ENCODE results near the gene PTGES2. TPM values are rescaled to one million over a fixed set of nuclear protein-coding genes. Genes with fewer than 3 reads are reported as not detected.

The PTGES2 gene
- total RNA-seq, 2 donors from 2014 or later, result 23.5 to 27.5 TPM

DNA sequence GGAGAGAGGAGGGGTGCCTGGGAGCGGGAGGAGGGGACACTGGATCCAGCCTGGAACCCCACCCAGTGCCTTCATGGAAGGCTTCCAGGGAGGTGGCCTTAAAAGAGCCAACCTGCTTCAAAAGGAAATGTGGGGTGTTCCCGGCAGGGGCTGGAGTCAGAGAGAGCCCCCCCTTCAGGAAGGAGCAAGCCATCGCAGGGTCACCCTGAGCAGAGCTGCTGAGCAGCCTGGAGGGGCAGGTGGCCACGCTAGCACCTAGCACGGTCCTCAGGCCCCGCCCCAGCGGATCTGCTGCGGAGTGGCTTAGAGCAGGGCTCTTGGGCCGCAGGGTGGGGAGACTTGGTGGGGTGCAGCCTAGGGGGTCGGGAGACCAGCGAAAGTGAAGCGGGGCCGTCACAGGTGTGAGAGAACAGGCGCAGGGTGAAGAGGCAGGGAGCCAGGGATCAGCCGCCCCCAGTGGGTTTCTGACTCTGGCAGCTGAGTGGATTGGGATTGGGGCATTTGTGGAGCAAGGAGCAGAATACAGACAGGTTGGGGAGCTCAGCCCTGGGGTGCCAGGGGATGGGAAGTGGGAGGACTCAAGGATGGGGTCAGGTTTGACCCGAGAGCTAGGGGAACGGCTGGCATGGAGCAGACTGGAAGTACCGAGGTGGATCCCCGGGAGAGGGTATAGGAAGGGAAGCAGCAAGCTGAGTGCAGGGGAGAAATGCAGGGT, 23.2 kb upstream of the PTGES2 start:
- H3K27ac Mint-ChIP-seq, result no peak overlapping the region
- DNase-seq, result peak; percentile 21 to 35
- H3K9me3 Mint-ChIP-seq, result no peaks in the 10 kb centered on the region
- H3K36me3 Mint-ChIP-seq (ENCODE audit: insufficient read depth in 2 of 2), result no peaks in the 10 kb centered on the region
- peaks cover 6% of the 10 kb centered on the region for H3K4me1 Mint-ChIP-seq (ENCODE audit: low read depth)
- no peaks in the 10 kb centered on the region for H3K27me3 Mint-ChIP-seq (ENCODE audit: low read depth)
- no peak overlapping the region for H3K4me3 Mint-ChIP-seq
- peak in 1 of 2 donors; percentile 58 for ATAC-seq (replicated peaks in 1 of 2)

DNA sequence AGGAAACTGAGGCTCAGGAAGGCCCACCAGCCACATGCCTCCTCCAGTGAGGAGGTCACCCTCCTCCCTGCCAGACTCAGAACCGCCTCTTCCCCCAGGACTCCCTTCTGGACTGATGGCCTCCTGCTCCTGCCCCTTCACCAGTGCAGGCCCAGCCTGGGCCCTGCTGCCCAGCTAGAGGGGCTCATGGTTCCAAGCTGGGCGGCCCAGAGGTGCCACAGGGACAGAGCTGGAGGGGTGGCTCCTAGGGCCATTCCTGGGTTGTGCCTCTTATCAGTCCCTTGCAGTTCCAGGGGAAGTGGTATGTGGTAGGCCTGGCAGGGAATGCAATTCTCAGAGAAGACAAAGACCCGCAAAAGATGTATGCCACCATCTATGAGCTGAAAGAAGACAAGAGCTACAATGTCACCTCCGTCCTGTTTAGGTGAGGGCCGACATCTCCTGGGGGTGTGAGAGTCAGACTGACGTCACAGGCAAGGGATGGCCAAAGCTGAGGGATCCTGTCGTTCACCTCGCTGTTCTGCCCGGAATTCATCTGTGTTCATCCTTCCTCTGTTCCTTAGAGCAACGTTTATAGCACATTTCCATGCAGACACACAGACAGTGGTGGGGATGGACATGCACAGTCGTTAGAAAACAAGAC, 22.5 kb upstream of the PTGES2 start:
- H3K9me3 Mint-ChIP-seq, result no peaks in the 10 kb centered on the region
- no peaks in the 10 kb centered on the region for H3K27me3 Mint-ChIP-seq (ENCODE audit: low read depth)
- DNase-seq (no peak), ATAC-seq (replicated peaks in 1 of 2) (no peak)
- H3K36me3 Mint-ChIP-seq (ENCODE audit: insufficient read depth in 2 of 2), result no peaks in the 10 kb centered on the region
- H3K4me3 Mint-ChIP-seq, result no peak overlapping the region
- peaks cover 6% of the 10 kb centered on the region for H3K4me1 Mint-ChIP-seq (ENCODE audit: low read depth)
- H3K27ac Mint-ChIP-seq, result no peak overlapping the region

GRCh38 chr9:128149001-128149701, 21.6 kb upstream of the PTGES2 start, which contains the start of gene LCN2:
LCN2 (plus strand) TSS chr9:128149453; CDS start chr9:128149526, 73 bp downstream.
- H3K27ac Mint-ChIP-seq, result no peak within 1 kb of the TSS
- ATAC-seq (replicated peaks in 1 of 2), result no peak
- H3K4me1 Mint-ChIP-seq (ENCODE audit: low read depth), result peaks cover 6% of the 10 kb centered on the region
- no peak for DNase-seq
- no peaks in the 10 kb centered on the region for H3K9me3 Mint-ChIP-seq
- H3K27me3 Mint-ChIP-seq (ENCODE audit: low read depth), result no peaks in the 10 kb centered on the region
- no peaks in the 10 kb centered on the region for H3K36me3 Mint-ChIP-seq (ENCODE audit: insufficient read depth in 2 of 2)
- H3K4me3 Mint-ChIP-seq, result no peak within 1 kb of the TSS

DNA sequence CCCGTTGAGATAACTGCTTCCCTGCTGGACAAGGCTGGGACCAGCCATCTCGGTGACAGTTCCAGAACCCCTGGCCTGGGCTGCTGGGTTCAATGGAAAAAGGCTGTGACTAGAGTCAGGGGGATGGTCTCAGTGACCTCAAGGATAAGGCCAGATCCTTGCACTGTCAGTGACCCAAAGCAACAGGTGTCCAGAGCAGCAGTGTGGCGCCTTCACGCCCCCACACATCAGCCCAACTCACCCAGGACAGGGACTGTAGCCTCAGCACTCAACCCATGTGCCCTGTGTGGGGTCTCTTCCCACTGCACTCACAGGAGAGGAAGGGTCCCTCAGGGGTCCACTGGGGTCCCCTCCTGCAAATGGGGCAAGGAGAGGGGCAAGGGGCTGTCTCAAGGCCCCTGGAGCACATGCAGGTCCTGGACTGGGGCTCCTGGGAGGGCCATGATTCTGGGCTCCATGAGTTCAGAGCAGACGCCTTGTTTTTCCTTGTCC, 21.0 kb upstream of the PTGES2 start:
- H3K4me3 Mint-ChIP-seq, result no peak overlapping the region
- no peaks in the 10 kb centered on the region for H3K9me3 Mint-ChIP-seq
- ATAC-seq (replicated peaks in 1 of 2) (no peak), DNase-seq (no peak)
- no peak overlapping the region for H3K27ac Mint-ChIP-seq
- H3K27me3 Mint-ChIP-seq (ENCODE audit: low read depth), result no peaks in the 10 kb centered on the region
- no peaks in the 10 kb centered on the region for H3K36me3 Mint-ChIP-seq (ENCODE audit: insufficient read depth in 2 of 2)
- H3K4me1 Mint-ChIP-seq (ENCODE audit: low read depth), result peaks cover 6% of the 10 kb centered on the region

DNA sequence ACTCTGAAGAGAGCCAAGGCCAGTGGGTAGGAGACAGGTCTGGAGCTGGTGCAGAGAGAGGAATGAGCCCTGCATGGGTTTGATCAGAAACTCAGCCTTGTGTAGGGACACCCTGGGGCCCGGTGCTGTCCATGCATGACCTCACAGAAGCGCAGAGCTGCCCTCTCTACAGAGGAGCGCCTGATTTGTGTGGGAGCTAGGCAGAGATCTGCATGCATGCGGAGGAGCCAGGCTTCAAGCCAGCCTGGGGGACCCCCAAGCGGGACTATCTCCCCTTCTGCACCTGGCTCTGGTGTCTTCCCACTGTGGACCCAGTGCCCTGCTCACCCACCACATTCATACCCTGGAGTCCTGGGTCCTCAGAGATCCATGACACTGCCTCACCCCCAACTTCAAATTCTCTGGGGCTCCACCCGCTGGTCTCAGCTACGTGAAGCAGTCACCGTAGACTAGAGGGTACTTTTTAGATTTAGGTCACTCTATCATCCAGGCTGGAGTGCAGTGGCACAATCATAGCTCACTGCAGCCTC, 19.1 kb upstream of the PTGES2 start:
- H3K27ac Mint-ChIP-seq, result no peak overlapping the region
- H3K36me3 Mint-ChIP-seq (ENCODE audit: insufficient read depth in 2 of 2), result no peaks in the 10 kb centered on the region
- H3K4me1 Mint-ChIP-seq (ENCODE audit: low read depth), result peaks cover 15% of the 10 kb centered on the region
- no peaks in the 10 kb centered on the region for H3K9me3 Mint-ChIP-seq
- no peak overlapping the region for H3K4me3 Mint-ChIP-seq
- no peak for DNase-seq
- ATAC-seq (replicated peaks in 1 of 2), result no peak
- H3K27me3 Mint-ChIP-seq (ENCODE audit: low read depth), result no peaks in the 10 kb centered on the region

DNA sequence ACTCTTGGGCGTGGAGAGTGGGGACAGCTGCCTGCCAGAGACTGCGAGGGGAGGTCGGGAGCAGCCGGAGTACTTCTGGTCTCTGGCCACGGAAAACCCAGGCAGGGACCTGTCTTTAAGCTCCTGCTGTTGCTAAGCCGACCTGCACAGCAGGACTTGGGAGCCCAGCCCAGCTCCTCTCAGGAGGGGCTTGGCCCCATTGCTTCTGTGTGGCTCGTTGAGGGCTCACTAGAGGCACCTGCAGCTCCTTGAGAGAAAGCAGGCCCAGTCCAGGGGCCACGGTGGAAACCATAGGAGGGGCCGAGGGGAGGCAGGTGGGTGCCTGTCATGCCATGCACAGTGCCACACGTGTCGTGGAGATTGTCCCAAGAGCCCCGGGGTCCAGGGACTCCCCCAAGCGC, 18.4 kb upstream of the PTGES2 start:
- no peak for ATAC-seq (replicated peaks in 1 of 2)
- H3K4me1 Mint-ChIP-seq (ENCODE audit: low read depth), result peaks cover 14% of the 10 kb centered on the region

GRCh38 chr9:128145536-128145935, 18.0 kb upstream of the PTGES2 start:
- DNase-seq (no peak), ATAC-seq (replicated peaks in 1 of 2) (no peak)
- Mint-ChIP-seq H3K36me3 (ENCODE audit: insufficient read depth in 2 of 2) (no peaks in the 10 kb centered on the region), H3K27ac (no peak overlapping the region), H3K27me3 (ENCODE audit: low read depth) (no peaks in the 10 kb centered on the region), H3K4me1 (ENCODE audit: low read depth) (peaks cover 10% of the 10 kb centered on the region), H3K4me3 (no peak overlapping the region), H3K9me3 (no peaks in the 10 kb centered on the region)

More for the DNA sequence above, 18.4 kb upstream of the PTGES2 start:
- no peak overlapping the region for H3K4me3 Mint-ChIP-seq
- no peaks in the 10 kb centered on the region for H3K36me3 Mint-ChIP-seq (ENCODE audit: insufficient read depth in 2 of 2)
- DNase-seq, result no peak
- no peak overlapping the region for H3K27ac Mint-ChIP-seq
- H3K27me3 Mint-ChIP-seq (ENCODE audit: low read depth), result no peaks in the 10 kb centered on the region
- no peaks in the 10 kb centered on the region for H3K9me3 Mint-ChIP-seq

- Mint-ChIP-seq H3K27ac (no peak overlapping the region), H3K36me3 (ENCODE audit: insufficient read depth in 2 of 2) (no peaks in the 10 kb centered on the region), H3K4me3 (no peak overlapping the region), H3K9me3 (no peaks in the 10 kb centered on the region), H3K27me3 (ENCODE audit: low read depth) (no peaks in the 10 kb centered on the region), H3K4me1 (ENCODE audit: low read depth) (peaks cover 9% of the 10 kb centered on the region)
- no peak for ATAC-seq (replicated peaks in 1 of 2)
- no peak for DNase-seq
Observed at GRCh38 chr9:128144239-128145181, 17.0 kb upstream of the PTGES2 start.

- H3K9me3 Mint-ChIP-seq, result no peaks in the 10 kb centered on the region
- H3K36me3 Mint-ChIP-seq (ENCODE audit: insufficient read depth in 2 of 2), result no peaks in the 10 kb centered on the region
- ATAC-seq (replicated peaks in 1 of 2) (no peak), DNase-seq (no peak)
- no peak overlapping the region for H3K27ac Mint-ChIP-seq
- no peaks in the 10 kb centered on the region for H3K27me3 Mint-ChIP-seq (ENCODE audit: low read depth)
- no peak overlapping the region for H3K4me3 Mint-ChIP-seq
- H3K4me1 Mint-ChIP-seq (ENCODE audit: low read depth), result peaks cover 9% of the 10 kb centered on the region
Observed at GRCh38 chr9:128143525-128144238, 16.2 kb upstream of the PTGES2 start.

GRCh38 chr9:128142596-128142995, 15.1 kb upstream of the PTGES2 start:
- Mint-ChIP-seq H3K4me1 (ENCODE audit: low read depth) (peaks cover 9% of the 10 kb centered on the region), H3K27me3 (ENCODE audit: low read depth) (no peaks in the 10 kb centered on the region), H3K27ac (no peak overlapping the region), H3K36me3 (ENCODE audit: insufficient read depth in 2 of 2) (no peaks in the 10 kb centered on the region), H3K4me3 (no peak overlapping the region), H3K9me3 (no peaks in the 10 kb centered on the region)
- DNase-seq, result no peak
- ATAC-seq (replicated peaks in 1 of 2), result no peak

DNA sequence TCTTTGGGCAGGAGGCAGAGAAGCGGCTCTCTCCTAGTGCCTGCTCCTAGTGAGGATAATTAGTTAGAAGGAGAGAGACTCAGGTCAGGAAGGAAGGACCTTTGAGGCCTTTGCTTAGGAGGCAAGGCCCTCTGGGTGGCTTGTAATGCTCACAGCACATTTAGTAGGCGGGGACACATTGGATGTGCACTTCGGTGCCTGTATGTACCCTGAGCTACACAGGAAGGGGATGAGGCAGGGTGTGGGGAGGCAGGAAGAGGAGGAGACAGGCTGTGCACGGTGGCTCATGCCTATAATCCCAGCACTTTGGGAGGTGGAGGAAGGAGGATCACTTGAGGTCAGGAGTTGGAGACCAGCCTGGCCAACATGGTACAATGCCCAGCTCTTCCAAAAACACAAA, 14.5 kb upstream of the PTGES2 start:
- Mint-ChIP-seq H3K36me3 (ENCODE audit: insufficient read depth in 2 of 2) (no peaks in the 10 kb centered on the region), H3K27ac (no peak overlapping the region), H3K27me3 (ENCODE audit: low read depth) (no peaks in the 10 kb centered on the region), H3K9me3 (no peaks in the 10 kb centered on the region), H3K4me1 (ENCODE audit: low read depth) (peaks cover 9% of the 10 kb centered on the region), H3K4me3 (no peak overlapping the region)
- no peak for ATAC-seq (replicated peaks in 1 of 2)
- DNase-seq, result no peak

DNA sequence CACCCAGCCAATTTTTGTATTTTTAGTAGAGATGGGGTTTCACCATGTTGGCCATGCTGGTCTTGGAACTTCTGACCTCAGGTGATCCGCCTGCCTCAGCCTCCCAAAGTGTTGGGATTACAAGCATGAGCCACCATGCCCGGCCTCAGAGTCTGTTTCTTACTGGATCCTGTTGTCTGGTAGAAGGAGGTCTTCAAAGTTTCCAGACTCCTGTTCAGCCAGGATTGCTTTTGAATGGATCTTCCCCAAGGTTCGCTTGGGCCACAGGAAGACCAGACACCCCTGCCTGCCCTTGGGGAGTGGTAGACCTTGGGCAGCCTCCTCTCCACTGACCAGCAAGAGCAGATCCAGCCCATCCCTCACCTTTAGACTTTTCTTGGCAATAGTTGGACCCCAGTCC, 14.1 kb upstream of the PTGES2 start:
- Mint-ChIP-seq H3K36me3 (ENCODE audit: insufficient read depth in 2 of 2) (no peaks in the 10 kb centered on the region), H3K4me3 (no peak overlapping the region), H3K9me3 (no peaks in the 10 kb centered on the region), H3K27me3 (ENCODE audit: low read depth) (no peaks in the 10 kb centered on the region), H3K27ac (no peak overlapping the region), H3K4me1 (ENCODE audit: low read depth) (peaks cover 9% of the 10 kb centered on the region)
- DNase-seq (no peak), ATAC-seq (replicated peaks in 1 of 2) (no peak)
